Stimulated activated CD4-positive, alpha-beta T cell treated with anti-CD3 and anti-CD28 coated beads, TNF-alpha, amount 100 ng/mL, for 4 hours (primary cell): ENCODE data around the gene BICRAL.
A peak's percentile ranks its signal among the peaks of the same experiment; 100 is the strongest.
"Not testable (repeated sequence)": the region's sequence is repeated elsewhere in the genome, so short reads cannot be mapped to it uniquely, and the experiment has no call there.

Source experiments
- DNase-seq, 3 experiments: peaks; one replicate each; pipeline ENCODE4 v3.0.0-alpha.2; 2020; ENCODE audit warnings: low read depth in 3 of 3

BICRAL gene

GRCh38 chr6:42781796-42782688 lies at the start of gene BICRAL:
BICRAL (plus strand) TSS chr6:42782052; CDS start chr6:42822023, 39,971 bp downstream.
- DNase-seq = peak; percentile 44 to 59 (median 49)

- DNase-seq = not testable (repeated sequence)
Observed at GRCh38 chr6:42733867-42734481, 47.9 kb upstream of the BICRAL start.

GRCh38 chr6:42735976-42736375 lies 45.9 kb upstream of the BICRAL start:
- DNase-seq = no peak

- DNase-seq = no peak
Observed at GRCh38 chr6:42740725-42741124, 41.1 kb upstream of the BICRAL start.

- DNase-seq = no peak
Observed at GRCh38 chr6:42742116-42742894, 39.5 kb upstream of the BICRAL start.

- no peak for DNase-seq
Observed at GRCh38 chr6:42744351-42744893, 37.4 kb upstream of the BICRAL start.

GRCh38 chr6:42745083-42745639 lies 36.7 kb upstream of the BICRAL start:
- no peak for DNase-seq

GRCh38 chr6:42745640-42746462 lies 36.0 kb upstream of the BICRAL start, which contains the start of gene TBCC:
TBCC (minus strand) TSS chr6:42746103; CDS start chr6:42746073, 30 bp downstream.
- DNase-seq = peak; percentile 72 to 87 (median 84)

- DNase-seq = peak; percentile 40 to 57 (median 48)
Observed at GRCh38 chr6:42746463-42747391, 35.1 kb upstream of the BICRAL start.

GRCh38 chr6:42748203-42748898 lies 33.5 kb upstream of the BICRAL start:
- DNase-seq = no peak

GRCh38 chr6:42751055-42751454 lies 30.8 kb upstream of the BICRAL start:
- no peak for DNase-seq

- DNase-seq = no peak
Observed at GRCh38 chr6:42754759-42755158, 27.1 kb upstream of the BICRAL start.

GRCh38 chr6:42756722-42757121 lies 25.1 kb upstream of the BICRAL start:
- DNase-seq = no peak

GRCh38 chr6:42758756-42759430 lies 23.0 kb upstream of the BICRAL start:
- no peak for DNase-seq

GRCh38 chr6:42761287-42762067 lies 20.4 kb upstream of the BICRAL start:
- DNase-seq = no peak

GRCh38 chr6:42762426-42762859 lies 19.4 kb upstream of the BICRAL start:
- DNase-seq = no peak

- no peak for DNase-seq
Observed at GRCh38 chr6:42762950-42763349, 18.9 kb upstream of the BICRAL start.
